ENCODE results near the gene PRORP. TPM values are rescaled to one million over a fixed set of nuclear protein-coding genes. Genes with fewer than 3 reads are reported as not detected.

Gene PRORP
- total and polyA plus RNA-seq, 2 of the 13 experiments (the other 11 are each of a cell fraction or from before 2014, with no cell fraction given), result 48.9 to 88.7 TPM

- TF ChIP-seq ZNF124 (CRISPR knock-in tag; IDR thresholded peaks at IDR 0.05), result no peak
- TF ChIP-seq IKZF1 (IDR thresholded peaks at IDR 0.05), result 0 out of 2 replicates have a peak, but pooled peaks have one; percentile 14
- TF ChIP-seq, protein P1, sequence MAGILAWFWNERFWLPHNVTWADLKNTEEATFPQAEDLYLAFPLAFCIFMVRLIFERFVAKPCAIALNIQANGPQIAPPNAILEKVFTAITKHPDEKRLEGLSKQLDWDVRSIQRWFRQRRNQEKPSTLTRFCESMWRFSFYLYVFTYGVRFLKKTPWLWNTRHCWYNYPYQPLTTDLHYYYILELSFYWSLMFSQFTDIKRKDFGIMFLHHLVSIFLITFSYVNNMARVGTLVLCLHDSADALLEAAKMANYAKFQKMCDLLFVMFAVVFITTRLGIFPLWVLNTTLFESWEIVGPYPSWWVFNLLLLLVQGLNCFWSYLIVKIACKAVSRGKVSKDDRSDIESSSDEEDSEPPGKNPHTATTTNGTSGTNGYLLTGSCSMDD (CRISPR knock-in tag; IDR thresholded peaks at IDR 0.05), result no peak
- TF ChIP-seq ARID3A (IDR thresholded peaks at IDR 0.05; ENCODE audit: low read depth, low read length), result peak; percentile 86
- TF ChIP-seq, protein P2, sequence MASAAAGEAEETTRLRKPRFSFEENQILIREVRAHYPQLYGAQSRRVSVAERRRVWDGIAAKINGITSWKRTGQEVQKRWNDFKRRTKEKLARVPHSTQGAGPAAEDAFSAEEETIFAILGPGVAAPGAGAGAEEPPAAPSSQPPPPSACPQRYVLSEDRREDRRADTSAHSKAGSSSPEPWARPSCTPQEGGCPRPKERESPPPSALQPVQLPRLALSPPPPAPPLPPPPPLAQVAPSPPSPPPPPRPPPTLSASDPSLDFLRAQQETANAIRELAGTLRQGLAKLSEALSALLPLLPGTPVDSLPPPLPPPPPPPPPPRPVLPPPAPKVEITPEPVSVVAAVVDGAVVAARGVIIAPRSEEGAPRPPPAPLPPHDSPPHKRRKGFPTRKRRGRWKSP (CRISPR knock-in tag; IDR thresholded peaks at IDR 0.05), result no peak
- TF ChIP-seq RAD21 (CRISPR knock-in tag; IDR thresholded peaks at IDR 0.05), result peak; percentile 69
- TF ChIP-seq ZNF841 (CRISPR knock-in tag; IDR thresholded peaks at IDR 0.05; ENCODE audit: borderline replicate concordance), result no peak
- TF ChIP-seq KDM5B (CRISPR knock-in tag; IDR thresholded peaks at IDR 0.05; ENCODE audit: borderline replicate concordance), result no peak
- TF ChIP-seq ZNF558 (CRISPR knock-in tag; IDR thresholded peaks at IDR 0.05; ENCODE audit: borderline replicate concordance), result no peak
- no peak for TF ChIP-seq POLR2AphosphoS5 (IDR thresholded peaks at IDR 0.05; ENCODE audit: low read depth, low read length)
- no peak for TF ChIP-seq GFI1 (CRISPR knock-in tag; IDR thresholded peaks at IDR 0.05; ENCODE audit: borderline replicate concordance)
- peak; percentile 28; the same call in 1 of the 2 replicates for TF ChIP-seq HOMEZ (CRISPR knock-in tag; IDR thresholded peaks at IDR 0.05; ENCODE audit: low read depth)
- TF ChIP-seq ZNF563 (CRISPR knock-in tag; IDR thresholded peaks at IDR 0.05), result no peak
- TF ChIP-seq, protein P3, sequence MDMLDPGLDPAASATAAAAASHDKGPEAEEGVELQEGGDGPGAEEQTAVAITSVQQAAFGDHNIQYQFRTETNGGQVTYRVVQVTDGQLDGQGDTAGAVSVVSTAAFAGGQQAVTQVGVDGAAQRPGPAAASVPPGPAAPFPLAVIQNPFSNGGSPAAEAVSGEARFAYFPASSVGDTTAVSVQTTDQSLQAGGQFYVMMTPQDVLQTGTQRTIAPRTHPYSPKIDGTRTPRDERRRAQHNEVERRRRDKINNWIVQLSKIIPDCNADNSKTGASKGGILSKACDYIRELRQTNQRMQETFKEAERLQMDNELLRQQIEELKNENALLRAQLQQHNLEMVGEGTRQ (IDR thresholded peaks at IDR 0.05; ENCODE audit: low read depth, low read length), result no peak
- TF ChIP-seq, protein P3 (CRISPR knock-in tag; IDR thresholded peaks at IDR 0.05; ENCODE audit: borderline replicate concordance), result no peak
- TF ChIP-seq BORCS8-MEF2B (CRISPR knock-in tag; IDR thresholded peaks at IDR 0.05), result no peak
- TF ChIP-seq SUZ12 (IDR thresholded peaks at IDR 0.05; ENCODE audit: low read depth, low read length), result no peak
- TF ChIP-seq ZNF280B (CRISPR knock-in tag; IDR thresholded peaks at IDR 0.05; ENCODE audit: borderline replicate concordance), result no peak
- TF ChIP-seq ZMAT3 (CRISPR knock-in tag; conservative IDR thresholded peaks at IDR 0.05), result no peak
- TF ChIP-seq ZBTB1 (CRISPR knock-in tag; IDR thresholded peaks at IDR 0.05; ENCODE audit: borderline replicate concordance), result no peak
Observed at GRCh38 chr14:35140718-35141581, 18.6 kb downstream of the PRORP start (continued).

Measured in HepG2 (cell line).